ENCODE results near the gene POC1A. TPM values are rescaled to one million over a fixed set of nuclear protein-coding genes. Genes with fewer than 3 reads are reported as not detected.
A peak's percentile ranks its signal among the peaks of the same experiment; 100 is the strongest.

The POC1A gene
- total RNA-seq, 8 experiments from 2014 or later: 1.2 to 13.2 (median 3.0) TPM

GRCh38 chr3:52132930-52133329 is 21.3 kb downstream of the POC1A start:
- WGBS, 10 experiments: 80 to 100% (median 100%) methylated on average over 1 to 6 of the region's 8 CpGs; no CpG with 5 or more reads in 1 of the 10 experiments
- H3K4me1 ChIP-seq (replicated peaks in 1 of 2): no peaks in the 10 kb centered on the region
- in situ Hi-C loops (cut with MboI; ENCODE audit: low pct_unique_long_range_greater_than_20kb in 2 of 9, low sequenced_read_pairs in 9 of 9, unreplicated experiment in 9 of 9): loop anchor here in 3 of 9 experiments (25.0 kb wide), 1 partner anchor 121 kb away; no protein-coding TSS in a partner anchor
- H3K27ac ChIP-seq: no peak overlapping the region
- ATAC-seq (replicated peaks in 6 of 8): peak in 3 of 8 experiments; percentile 30 to 52 (median 47)
- H3K4me3 ChIP-seq: no peak overlapping the region

GRCh38 chr3:52132041-52132440 is 22.2 kb downstream of the POC1A start:
- no peak overlapping the region for H3K4me3 ChIP-seq
- no peak for ATAC-seq (replicated peaks in 6 of 8)
- no peak overlapping the region for H3K27ac ChIP-seq
- no peaks in the 10 kb centered on the region for H3K4me1 ChIP-seq (replicated peaks in 1 of 2)
- WGBS, 10 experiments: 100% methylated on average over 1 of the region's 1 CpG; no CpG with 5 or more reads in 8 of the 10 experiments
- in situ Hi-C loops (cut with MboI; ENCODE audit: low pct_unique_long_range_greater_than_20kb in 2 of 9, low sequenced_read_pairs in 9 of 9, unreplicated experiment in 9 of 9): loop anchor here in 3 of 9 experiments (25.0 kb wide), 1 partner anchor 120 kb away; no protein-coding TSS in a partner anchor

GRCh38 chr3:52130966-52131622 is 23.1 kb downstream of the POC1A start:
- no peak overlapping the region for H3K4me3 ChIP-seq
- in situ Hi-C loops (cut with MboI; ENCODE audit: low pct_unique_long_range_greater_than_20kb in 2 of 9, low sequenced_read_pairs in 9 of 9, unreplicated experiment in 9 of 9): loop anchor here in 3 of 9 experiments (25.0 kb wide), 1 partner anchor 119 kb away; no protein-coding TSS in a partner anchor
- H3K27ac ChIP-seq: no peak overlapping the region
- H3K4me1 ChIP-seq (replicated peaks in 1 of 2): no peaks in the 10 kb centered on the region
- ATAC-seq (replicated peaks in 6 of 8): no peak
- 80 to 100% (median 81%) methylated on average over 1 to 3 of the region's 14 CpGs; no CpG with 5 or more reads in 6 of the 10 experiments for whole genome bisulfite sequencing, 10 experiments

- Histone ChIP-seq H3K4me3 (no peak overlapping the region), H3K4me1 (replicated peaks in 1 of 2) (no peaks in the 10 kb centered on the region), H3K27ac (no peak overlapping the region)
- in situ Hi-C loops (cut with MboI; ENCODE audit: low pct_unique_long_range_greater_than_20kb in 2 of 9, low sequenced_read_pairs in 9 of 9, unreplicated experiment in 9 of 9): loop anchor here in 3 of 9 experiments (25.0 kb wide), 1 partner anchor 116 kb away; no protein-coding TSS in a partner anchor
- 87 to 100% (median 100%) methylated on average over 1 to 3 of the region's 7 CpGs; no CpG with 5 or more reads in 4 of the 10 experiments for WGBS, 10 experiments
- no peak for ATAC-seq (replicated peaks in 6 of 8)
Measured at GRCh38 chr3:52128118-52128683, 26.0 kb downstream of the POC1A start.

GRCh38 chr3:52126500-52126899 is 27.7 kb downstream of the POC1A start:
- no peaks in the 10 kb centered on the region for H3K4me1 ChIP-seq (replicated peaks in 1 of 2)
- ATAC-seq (replicated peaks in 6 of 8): no peak
- no peak overlapping the region for H3K4me3 ChIP-seq
- no peak overlapping the region for H3K27ac ChIP-seq
- WGBS, 10 experiments: 60 to 100% (median 97%) methylated on average over 1 to 4 of the region's 6 CpGs; no CpG with 5 or more reads in 4 of the 10 experiments
- in situ Hi-C loops (cut with MboI; ENCODE audit: low pct_unique_long_range_greater_than_20kb in 2 of 9, low sequenced_read_pairs in 9 of 9, unreplicated experiment in 9 of 9): loop anchor here in 3 of 9 experiments (25.0 kb wide), 1 partner anchor 114 kb away; no protein-coding TSS in a partner anchor

GRCh38 chr3:52126036-52126435 is 28.2 kb downstream of the POC1A start:
- ATAC-seq (replicated peaks in 6 of 8): peak in 2 of 8 experiments; percentile 24 to 49
- 0 to 100% (median 93%) methylated on average over 1 to 3 of the region's 4 CpGs; no CpG with 5 or more reads in 4 of the 10 experiments for WGBS, 10 experiments
- Histone ChIP-seq H3K4me1 (replicated peaks in 1 of 2) (no peaks in the 10 kb centered on the region), H3K27ac (no peak overlapping the region), H3K4me3 (no peak overlapping the region)
- in situ Hi-C loops (cut with MboI; ENCODE audit: low pct_unique_long_range_greater_than_20kb in 2 of 9, low sequenced_read_pairs in 9 of 9, unreplicated experiment in 9 of 9): loop anchor here in 3 of 9 experiments (25.0 kb wide), 1 partner anchor 114 kb away; no protein-coding TSS in a partner anchor

- Histone ChIP-seq H3K4me3 (no peak overlapping the region), H3K27ac (no peak overlapping the region), H3K4me1 (replicated peaks in 1 of 2) (no peaks in the 10 kb centered on the region)
- 71 to 100% (median 87%) methylated on average over 1 to 7 of the region's 8 CpGs; no CpG with 5 or more reads in 2 of the 10 experiments for WGBS, 10 experiments
- ATAC-seq (replicated peaks in 6 of 8): no peak
- in situ Hi-C loops (cut with MboI; ENCODE audit: low pct_unique_long_range_greater_than_20kb in 2 of 9, low sequenced_read_pairs in 9 of 9, unreplicated experiment in 9 of 9): loop anchor here in 3 of 9 experiments (25.0 kb wide), 1 partner anchor 112 kb away; no protein-coding TSS in a partner anchor
Measured at GRCh38 chr3:52124766-52125165, 29.5 kb downstream of the POC1A start.

GRCh38 chr3:52124126-52124525 is 30.1 kb downstream of the POC1A start:
- WGBS, 10 experiments: 50 to 92% (median 69%) methylated on average over 1 to 2 of the region's 2 CpGs; no CpG with 5 or more reads in 6 of the 10 experiments
- in situ Hi-C loops (cut with MboI; ENCODE audit: low pct_unique_long_range_greater_than_20kb in 2 of 9, low sequenced_read_pairs in 9 of 9, unreplicated experiment in 9 of 9): no loop called here

GRCh38 chr3:52123106-52123725 is 31.0 kb downstream of the POC1A start:
- in situ Hi-C loops (cut with MboI; ENCODE audit: low pct_unique_long_range_greater_than_20kb in 2 of 9, low sequenced_read_pairs in 9 of 9, unreplicated experiment in 9 of 9): no loop called here
- no peak overlapping the region for H3K27ac ChIP-seq
- no peaks in the 10 kb centered on the region for H3K4me1 ChIP-seq (replicated peaks in 1 of 2)
- 20 to 80% (median 45%) methylated on average over 1 to 8 of the region's 10 CpGs; no CpG with 5 or more reads in 6 of the 10 experiments for WGBS, 10 experiments
- ATAC-seq (replicated peaks in 6 of 8): peak; percentile 86 to 98 (median 96)
- no peak overlapping the region for H3K4me3 ChIP-seq

More at GRCh38 chr3:52124126-52124525, 30.1 kb downstream of the POC1A start:
- Histone ChIP-seq H3K27ac (no peak overlapping the region), H3K4me1 (replicated peaks in 1 of 2) (no peaks in the 10 kb centered on the region), H3K4me3 (no peak overlapping the region)
- no peak for ATAC-seq (replicated peaks in 6 of 8)

- Histone ChIP-seq H3K4me1 (replicated peaks in 1 of 2) (no peaks in the 10 kb centered on the region), H3K4me3 (no peak overlapping the region), H3K27ac (no peak overlapping the region)
- WGBS, 10 experiments: 80 to 100% methylated on average over 2 to 3 of the region's 7 CpGs; no CpG with 5 or more reads in 8 of the 10 experiments
- in situ Hi-C loops (cut with MboI; ENCODE audit: low pct_unique_long_range_greater_than_20kb in 2 of 9, low sequenced_read_pairs in 9 of 9, unreplicated experiment in 9 of 9): no loop called here
- ATAC-seq (replicated peaks in 6 of 8): no peak
Measured at GRCh38 chr3:52122491-52122890, 31.7 kb downstream of the POC1A start.

- 47 to 92% (median 77%) methylated on average over 2 to 5 of the region's 6 CpGs; no CpG with 5 or more reads in 3 of the 10 experiments for WGBS, 10 experiments
- in situ Hi-C loops (cut with MboI; ENCODE audit: low pct_unique_long_range_greater_than_20kb in 2 of 9, low sequenced_read_pairs in 9 of 9, unreplicated experiment in 9 of 9): no loop called here
- no peaks in the 10 kb centered on the region for H3K4me1 ChIP-seq (replicated peaks in 1 of 2)
- H3K4me3 ChIP-seq: no peak overlapping the region
- H3K27ac ChIP-seq: no peak overlapping the region
- no peak for ATAC-seq (replicated peaks in 6 of 8)
Measured at GRCh38 chr3:52121813-52122212, 32.4 kb downstream of the POC1A start.

- no peak overlapping the region for H3K4me3 ChIP-seq
- WGBS, 10 experiments: 67 to 100% (median 80%) methylated on average over 1 to 4 of the region's 7 CpGs; no CpG with 5 or more reads in 3 of the 10 experiments
- no peak for ATAC-seq (replicated peaks in 6 of 8)
Measured at GRCh38 chr3:52121464-52121805, 32.8 kb downstream of the POC1A start.

More at GRCh38 chr3:52121464-52121805, 32.8 kb downstream of the POC1A start:
- no peak overlapping the region for H3K27ac ChIP-seq
- in situ Hi-C loops (cut with MboI; ENCODE audit: low pct_unique_long_range_greater_than_20kb in 2 of 9, low sequenced_read_pairs in 9 of 9, unreplicated experiment in 9 of 9): no loop called here
- H3K4me1 ChIP-seq (replicated peaks in 1 of 2): no peaks in the 10 kb centered on the region

Measured in motor neuron (in vitro differentiated cells).